HL-60/S4 treated with phorbol 12-myristate 13-acetate at 8.2 ng/mL for 4 days and 3 days (cell line): ENCODE measurements around the gene FOXD4L3.
"Not testable (repeated sequence)": the region's sequence is repeated elsewhere in the genome, so short reads cannot be mapped to it uniquely, and the experiment has no call there.

Source experiments
- in situ Hi-C: fragments of 300-500 bp; cut with MboI; formaldehyde crosslinking; loops from 2 replicates; pipeline ENCODE4 v1.15.0; 2022; ENCODE audit warnings: low sequenced_read_pairs

The FOXD4L3 gene

DNA sequence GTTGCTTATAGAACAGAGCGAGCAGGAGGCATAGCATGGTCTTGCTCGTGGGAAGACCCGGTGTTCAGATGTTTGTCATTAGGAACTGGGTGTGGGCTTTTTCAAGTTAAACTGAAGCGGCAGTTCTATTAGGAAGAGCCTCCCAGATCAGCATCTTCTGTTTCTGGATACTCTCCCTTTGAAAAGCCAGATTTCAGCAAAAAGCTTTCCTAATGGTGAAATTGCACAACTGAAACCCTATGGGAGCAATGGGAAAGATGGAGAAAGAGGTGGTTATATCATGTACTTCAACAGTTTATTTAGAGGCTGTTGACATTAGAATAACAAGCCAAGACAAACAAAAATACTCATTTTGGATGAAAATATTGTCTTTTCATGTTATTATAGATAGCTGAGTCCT, 41.3 kb downstream of the FOXD4L3 start:
- in situ Hi-C loops = not testable (repeated sequence)

DNA sequence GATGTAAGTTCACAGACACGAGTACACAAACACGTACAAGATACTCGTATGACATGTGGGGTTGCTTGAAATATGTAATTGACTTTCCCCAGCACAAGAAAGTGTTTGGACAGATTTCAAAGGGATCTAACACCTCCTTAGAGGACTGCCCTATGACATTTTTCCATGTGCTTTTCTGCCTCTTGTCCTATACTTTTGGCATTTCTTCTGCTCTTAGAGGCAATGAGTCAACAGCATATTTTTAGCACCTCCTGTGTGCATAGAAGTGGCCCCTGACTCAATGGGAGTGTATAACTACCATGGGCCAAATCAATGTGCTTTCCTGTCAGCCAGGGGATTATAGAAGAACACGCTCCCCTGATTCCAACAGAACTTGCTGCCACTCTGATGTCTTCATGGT, 49.0 kb downstream of the FOXD4L3 start:
- in situ Hi-C loops = not testable (repeated sequence)
